ENCODE data around the gene POLR3F.
"Not testable (repeated sequence)": the region's sequence is repeated elsewhere in the genome, so short reads cannot be mapped to it uniquely, and the experiment has no call there.

The POLR3F gene, protein sequence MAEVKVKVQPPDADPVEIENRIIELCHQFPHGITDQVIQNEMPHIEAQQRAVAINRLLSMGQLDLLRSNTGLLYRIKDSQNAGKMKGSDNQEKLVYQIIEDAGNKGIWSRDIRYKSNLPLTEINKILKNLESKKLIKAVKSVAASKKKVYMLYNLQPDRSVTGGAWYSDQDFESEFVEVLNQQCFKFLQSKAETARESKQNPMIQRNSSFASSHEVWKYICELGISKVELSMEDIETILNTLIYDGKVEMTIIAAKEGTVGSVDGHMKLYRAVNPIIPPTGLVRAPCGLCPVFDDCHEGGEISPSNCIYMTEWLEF

DNA sequence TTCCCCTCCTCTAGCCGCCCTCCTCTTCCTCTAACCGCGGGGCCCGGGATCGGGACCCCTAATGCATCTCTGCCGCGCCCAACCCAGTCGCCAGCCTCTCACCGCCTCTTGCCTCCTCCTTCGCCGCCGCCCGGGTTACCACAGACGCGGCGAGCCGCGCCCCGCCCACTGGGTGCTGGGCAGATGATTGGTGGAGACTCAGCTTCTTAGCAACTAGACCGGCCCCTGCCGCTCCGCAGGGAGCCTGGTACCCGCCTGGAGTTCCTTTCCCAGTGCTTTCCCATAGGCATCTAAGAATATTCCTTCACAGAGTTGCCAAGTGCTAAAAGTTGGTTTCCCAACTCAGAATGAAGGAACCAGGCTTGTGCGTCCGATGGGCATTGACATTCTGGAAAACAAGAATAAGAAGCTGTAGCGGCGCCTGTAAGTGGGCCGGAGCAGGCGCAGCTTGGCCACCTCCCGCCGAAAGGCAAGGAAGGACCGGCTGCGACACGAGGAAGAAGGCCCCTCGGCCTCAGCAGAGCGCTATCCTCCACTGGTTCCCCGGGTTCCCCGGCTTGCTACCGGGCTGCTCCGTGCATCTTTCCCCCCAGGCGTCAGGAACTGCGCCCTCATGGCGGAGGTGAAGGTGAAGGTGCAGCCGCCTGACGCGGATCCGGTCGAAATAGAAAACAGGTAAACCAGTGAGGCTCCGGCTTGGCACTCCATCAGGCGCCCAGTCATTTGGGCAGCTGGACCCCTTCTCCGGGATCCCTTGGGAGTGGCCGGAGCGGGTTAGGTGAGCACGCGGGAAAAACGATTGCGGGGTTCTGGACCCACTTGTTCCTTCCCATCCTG, at the start of gene POLR3F, which contains the start of gene DZANK1:
POLR3F (plus strand) TSS at position 497 of the 837 bp plus-strand sequence; CDS start at position 614, 117 bp downstream.
DZANK1 (minus strand) TSS at position 137 of the 837 bp plus-strand sequence. CDS start 1,672 bp downstream, outside the sequence.
- peak; percentile 96 for DNase-seq

DNA sequence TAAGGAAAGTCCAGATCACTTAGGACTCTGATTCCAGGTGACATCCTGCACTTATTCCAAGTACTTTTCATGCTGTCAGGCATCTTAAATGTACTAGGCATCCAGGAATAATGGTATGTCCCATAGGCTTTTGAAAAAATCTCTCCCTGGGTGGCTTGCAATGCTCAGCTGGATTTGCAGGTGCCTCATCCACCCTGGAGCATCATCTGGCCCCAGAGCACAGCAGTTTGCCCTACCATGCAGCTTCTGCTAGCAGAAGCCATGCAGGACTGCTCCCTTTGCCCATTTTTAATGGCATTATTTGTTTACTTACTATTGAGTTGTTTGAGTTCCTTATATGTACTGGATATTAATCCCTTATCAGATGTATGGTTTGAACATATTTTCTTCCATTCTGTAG, 45.6 kb upstream of the POLR3F start:
- no peak for DNase-seq

DNA sequence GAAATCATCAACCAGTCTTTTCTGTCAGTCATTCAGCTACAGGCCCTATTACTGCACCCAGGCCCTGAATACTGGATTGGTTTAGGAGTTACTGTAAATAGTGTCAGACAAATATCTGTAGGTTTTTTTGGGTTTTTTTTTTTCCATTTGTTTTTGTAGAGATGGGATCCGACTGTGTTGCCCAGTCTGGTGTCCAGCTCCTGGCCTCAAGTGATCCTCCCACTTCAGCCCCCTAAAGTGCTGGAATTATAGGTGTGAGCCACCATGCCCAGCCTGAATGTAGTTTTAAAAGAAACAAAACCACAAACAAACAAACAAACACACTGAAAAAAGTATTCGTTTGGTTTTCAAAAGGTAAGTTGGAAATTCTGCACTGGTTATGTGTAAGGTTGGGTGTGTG, 40.0 kb upstream of the POLR3F start:
- no peak for DNase-seq

DNA sequence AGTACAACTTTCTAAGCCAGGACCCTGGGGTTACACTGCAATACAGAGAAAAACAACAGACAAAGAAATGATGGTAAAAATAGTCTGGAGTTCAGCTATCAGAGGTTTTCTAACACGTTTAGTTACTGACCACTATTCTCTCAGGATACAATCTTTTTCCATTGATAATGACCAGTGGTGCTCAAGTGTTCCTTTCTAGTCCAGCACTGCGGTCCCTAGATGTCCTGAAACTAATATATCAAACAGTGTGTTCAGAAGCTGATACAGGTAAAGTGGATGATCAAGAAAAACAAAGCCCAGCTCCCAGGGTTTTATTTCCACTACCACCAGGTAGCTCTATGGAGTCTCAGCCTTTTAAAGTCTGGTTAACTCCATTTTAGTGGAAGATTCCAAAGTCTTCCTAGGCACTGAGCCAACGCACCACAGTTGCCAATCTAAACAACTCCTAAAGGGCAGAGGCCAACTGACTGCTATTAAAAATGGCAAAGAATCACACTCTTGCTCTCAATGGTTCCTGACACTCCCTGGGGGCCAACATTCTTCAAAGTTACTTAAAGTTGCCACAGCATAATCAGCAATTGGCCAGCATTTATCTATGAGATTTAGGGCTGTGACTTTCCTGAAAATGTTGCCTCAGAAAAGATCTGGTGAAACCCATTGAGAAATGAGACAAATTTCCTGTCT, 38.6 kb upstream of the POLR3F start:
- DNase-seq: peak; percentile 8

DNA sequence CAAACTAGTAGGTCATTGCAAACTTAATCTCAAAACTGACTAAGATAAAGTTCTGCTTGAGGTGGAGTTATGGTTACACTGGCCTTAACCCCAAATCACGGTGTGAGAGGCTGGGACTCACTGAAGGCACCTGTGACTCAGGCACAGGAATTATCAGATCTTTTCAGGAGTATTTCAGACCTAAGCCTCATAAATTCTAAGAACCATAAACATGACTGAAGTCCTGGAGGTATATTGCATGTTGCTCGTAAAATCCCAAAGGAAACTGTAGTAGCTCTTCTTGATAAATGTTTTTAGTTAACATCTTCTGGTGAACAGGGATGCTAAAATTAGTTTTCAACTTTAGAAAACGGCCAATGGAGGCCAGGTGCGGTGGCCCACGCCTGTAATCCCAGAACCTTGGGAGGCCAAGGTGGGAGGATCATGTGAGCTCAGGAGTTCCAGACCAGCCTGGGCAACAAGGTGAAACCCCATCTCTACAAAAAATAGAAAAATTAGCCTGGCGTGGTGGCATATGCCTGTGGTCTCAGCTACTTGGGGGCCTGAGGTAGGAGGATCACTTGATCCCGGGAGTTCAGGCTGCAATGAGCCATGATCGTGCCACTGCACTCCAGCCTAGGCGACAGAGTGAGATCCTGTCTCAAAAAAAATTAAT, 36.9 kb upstream of the POLR3F start:
- DNase-seq: no peak

DNA sequence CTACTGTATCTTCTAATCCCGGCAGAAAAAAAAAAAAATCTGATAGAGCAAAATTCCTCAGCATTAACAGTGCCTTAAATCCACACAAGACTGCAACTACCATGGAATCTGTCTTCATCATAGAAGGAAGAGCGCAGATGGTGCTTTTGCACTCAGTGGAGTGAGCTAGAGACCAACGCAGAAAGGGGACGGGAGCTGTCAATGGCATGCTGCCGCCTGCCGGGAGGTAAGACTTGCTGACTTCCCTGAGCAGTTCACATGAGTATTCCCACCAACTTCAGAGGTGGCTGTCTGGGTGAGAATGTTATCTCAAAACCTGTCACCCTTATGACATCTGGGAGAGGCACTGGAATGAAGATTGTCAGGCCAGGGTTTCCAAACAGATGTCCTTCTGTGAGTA, 36.0 kb upstream of the POLR3F start:
- DNase-seq: no peak

DNA sequence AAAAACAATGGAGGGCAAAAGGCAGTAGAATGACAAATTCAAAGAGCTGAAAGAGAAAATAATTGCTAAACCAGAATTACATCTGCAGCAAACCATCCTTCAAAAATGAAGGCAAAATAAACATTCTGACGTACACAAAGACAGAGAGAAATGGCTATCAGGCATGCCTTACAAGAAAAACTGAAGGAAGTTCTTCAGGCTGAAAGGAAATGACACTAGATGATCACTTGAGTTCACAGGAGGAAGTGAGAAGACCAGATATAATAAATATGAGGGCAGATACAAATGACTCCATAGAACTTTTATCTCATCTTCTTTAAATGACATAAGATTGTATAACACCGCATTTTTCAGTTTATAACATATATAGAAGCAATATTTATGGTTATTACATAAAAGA, 30.3 kb upstream of the POLR3F start:
- DNase-seq: no peak

DNA sequence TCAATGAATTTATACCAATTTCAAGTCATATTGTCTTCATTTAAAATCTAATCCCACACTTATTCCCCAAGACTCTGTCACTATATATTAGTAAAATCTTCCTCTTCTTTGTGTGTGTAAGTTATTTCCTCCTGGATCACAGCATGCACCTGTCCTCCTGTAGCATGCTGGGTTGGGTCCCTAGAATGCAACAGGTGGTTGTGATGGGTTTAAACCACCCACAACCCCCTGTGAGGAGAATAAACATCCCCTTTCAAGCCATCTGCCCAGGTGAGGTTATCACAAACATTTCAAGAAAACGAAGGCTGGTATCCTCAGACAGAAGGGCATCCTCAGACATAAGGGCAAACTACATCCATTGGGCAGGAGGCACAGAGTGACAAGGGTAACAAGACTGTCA, 26.8 kb upstream of the POLR3F start:
- no peak for DNase-seq

DNA sequence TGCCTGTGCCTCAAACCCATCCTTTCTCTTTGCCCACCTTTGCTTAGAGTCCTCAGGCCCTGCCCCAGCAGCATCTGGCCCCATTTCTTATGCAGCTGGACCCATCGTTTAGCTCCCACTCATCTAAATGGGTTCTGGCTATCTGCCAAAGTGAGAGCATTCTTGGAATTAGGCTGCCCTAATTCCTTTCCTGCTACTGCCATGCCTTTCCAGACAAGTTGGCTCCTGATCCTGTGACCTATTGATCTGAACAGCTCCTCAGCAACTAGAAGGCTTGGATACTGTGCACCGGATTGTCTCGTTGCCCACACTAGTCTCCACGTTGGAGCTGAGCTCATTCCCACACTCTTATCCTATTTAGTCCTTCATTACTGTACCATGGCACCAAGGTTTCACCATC, 23.3 kb upstream of the POLR3F start:
- DNase-seq: peak; percentile 41

DNA sequence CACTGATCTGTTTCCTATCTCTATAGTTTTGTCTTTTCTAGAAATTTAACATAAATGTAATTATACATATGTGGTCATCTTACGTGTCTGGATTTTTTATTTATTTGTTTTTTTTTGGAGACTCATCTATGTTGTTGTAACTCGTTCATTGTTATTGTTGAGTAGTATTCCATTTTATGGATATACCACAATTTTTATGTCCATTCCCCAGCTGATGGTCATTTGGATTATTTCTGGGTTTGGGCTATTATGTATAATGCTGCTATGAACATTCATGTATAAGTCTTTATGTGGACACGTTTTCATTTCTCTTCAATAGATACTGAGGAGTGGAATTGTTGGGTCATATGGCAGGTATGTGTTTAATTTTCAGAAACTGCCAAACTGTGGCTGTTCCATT, 10.6 kb upstream of the POLR3F start:
- DNase-seq: no peak

DNA sequence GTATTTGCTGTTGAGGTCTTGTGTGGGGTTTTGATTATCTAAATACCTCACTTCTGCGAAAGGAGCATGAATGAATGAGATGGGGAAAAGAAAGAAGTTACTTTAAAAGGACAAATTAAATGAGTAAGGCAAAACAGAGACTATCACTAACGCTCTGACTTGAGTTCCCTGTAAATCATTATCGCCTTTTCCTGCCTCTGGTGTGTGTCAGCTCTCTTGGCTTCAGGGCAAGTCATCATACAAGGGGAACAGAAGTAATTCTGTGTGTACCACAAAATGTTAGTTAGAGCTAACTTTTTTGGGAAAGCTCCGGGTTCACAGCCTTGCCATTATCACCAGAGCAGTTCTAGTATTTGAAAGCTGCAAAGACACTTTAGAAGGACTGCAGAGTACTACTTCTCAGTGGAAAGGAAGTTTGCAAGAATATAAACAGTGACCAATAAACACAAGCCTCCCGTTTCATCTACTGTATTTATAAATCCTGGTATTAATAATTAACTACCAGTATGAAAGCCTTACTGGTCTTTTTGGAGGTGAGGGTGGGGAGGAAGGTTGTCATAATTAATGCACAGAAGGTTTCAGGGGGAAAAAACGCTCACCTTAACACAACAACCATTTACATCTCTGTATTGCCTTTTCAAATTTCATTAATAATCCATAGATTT, 1.5 kb upstream of the POLR3F start:
- DNase-seq: no peak

DNA sequence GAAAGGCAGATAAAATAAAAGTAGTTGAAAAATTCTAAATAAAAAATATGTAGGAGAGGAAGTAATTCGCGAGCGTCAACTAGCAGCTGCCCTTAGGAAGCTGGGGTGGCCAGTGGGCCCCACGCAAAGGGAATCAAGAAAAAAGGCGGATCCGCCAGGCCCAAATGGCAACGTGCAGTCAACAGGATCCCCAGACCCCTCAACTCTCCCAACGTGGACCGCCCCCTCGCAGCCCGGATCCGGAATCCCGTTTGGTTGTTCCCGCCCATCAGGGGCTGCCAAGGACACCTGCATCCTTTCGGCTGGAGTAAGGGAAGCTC, 656 bp upstream of the POLR3F start:
- DNase-seq: no peak

DNA sequence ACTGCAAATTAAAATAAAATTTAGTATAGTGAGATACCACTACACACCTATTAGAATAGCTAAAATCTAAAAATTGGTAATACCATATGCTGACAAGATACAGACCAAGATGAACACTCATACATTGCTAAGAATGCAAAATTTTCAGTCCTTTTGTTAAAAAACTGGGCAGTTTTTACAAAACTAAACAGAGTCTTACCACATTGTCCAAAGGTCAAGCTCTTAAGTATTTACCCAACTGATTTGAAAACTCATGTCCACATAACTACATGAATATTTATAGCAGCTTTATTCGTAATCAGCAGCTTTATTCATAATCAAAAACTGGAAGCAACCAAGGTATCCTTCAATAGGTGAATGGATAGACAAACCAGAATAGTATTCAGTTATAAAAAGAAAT, 10.0 kb downstream of the POLR3F start:
- DNase-seq: no peak

DNA sequence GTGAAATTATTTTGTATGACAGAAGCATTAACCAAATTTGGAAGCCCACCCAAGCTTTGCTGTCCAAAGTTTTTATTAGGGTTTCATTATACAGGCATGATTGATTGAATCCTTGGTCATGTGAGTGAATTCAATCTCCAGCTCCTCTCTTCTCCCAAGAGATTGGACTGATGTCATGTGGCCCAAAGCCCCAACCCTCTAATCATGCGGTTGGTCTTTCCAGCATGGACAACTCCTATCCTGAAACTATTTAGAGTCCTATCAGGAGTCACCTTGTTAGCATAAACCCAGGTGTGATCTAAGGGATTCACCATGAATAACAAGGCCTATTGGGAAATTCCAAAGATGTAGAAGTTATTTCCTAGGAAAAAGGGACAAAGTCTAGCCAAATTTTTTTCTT, 10.6 kb downstream of the POLR3F start:
- DNase-seq: no peak

DNA sequence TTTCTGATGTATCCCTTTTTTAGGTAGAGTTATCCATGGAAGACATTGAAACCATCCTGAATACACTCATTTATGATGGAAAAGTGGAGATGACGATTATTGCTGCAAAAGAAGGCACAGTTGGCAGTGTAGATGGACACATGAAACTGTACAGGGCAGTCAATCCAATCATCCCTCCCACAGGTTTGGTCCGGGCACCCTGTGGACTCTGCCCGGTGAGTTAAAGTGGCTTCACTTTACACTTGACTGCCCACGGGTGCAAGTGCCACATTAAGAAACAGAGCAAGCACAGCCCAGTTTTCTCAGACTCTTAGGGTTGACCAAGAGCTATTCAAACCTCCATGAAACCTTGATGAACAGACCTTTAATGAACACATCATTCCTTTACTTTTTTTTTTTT, 14.4 kb downstream of the POLR3F start:
- no peak for DNase-seq

DNA sequence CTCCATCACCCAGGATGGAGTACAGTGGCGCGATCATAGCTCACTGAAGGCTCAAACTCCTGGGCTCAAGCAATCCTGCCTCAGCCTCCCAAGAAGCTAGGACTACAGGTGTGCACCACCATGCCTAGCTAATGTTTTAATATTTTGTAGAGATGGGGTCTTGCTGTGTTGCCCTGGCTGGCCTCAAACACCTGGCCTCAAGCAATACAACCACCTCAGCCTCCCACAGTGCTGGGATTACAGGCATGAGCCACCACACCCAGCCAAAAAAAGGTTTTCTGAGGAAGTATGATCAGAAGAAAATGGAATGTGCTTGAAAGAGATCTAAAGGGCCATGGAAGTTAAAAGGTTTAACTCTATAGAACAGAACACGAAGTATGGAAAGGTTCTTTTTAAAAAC, 21.1 kb downstream of the POLR3F start:
- no peak for DNase-seq

DNA sequence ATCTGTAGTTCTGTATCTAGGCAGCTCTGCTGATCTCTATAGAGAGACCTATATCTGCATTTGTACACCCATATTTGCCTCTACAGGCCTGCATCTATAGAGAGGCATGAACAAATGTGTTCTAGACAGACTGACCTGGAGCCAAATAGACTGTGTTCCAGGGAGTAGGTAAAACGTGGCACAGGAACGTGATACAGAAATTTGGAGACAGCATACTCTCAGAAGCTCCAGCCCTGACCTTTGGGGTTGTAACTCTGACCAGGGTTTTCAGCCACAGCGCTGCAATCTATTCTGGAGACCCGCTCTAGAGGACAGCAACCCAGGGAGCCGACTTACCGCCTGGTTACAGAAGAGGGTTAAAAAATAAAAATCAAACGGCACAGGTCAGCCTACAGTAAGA, 28.9 kb downstream of the POLR3F start:
- no peak for DNase-seq

DNA sequence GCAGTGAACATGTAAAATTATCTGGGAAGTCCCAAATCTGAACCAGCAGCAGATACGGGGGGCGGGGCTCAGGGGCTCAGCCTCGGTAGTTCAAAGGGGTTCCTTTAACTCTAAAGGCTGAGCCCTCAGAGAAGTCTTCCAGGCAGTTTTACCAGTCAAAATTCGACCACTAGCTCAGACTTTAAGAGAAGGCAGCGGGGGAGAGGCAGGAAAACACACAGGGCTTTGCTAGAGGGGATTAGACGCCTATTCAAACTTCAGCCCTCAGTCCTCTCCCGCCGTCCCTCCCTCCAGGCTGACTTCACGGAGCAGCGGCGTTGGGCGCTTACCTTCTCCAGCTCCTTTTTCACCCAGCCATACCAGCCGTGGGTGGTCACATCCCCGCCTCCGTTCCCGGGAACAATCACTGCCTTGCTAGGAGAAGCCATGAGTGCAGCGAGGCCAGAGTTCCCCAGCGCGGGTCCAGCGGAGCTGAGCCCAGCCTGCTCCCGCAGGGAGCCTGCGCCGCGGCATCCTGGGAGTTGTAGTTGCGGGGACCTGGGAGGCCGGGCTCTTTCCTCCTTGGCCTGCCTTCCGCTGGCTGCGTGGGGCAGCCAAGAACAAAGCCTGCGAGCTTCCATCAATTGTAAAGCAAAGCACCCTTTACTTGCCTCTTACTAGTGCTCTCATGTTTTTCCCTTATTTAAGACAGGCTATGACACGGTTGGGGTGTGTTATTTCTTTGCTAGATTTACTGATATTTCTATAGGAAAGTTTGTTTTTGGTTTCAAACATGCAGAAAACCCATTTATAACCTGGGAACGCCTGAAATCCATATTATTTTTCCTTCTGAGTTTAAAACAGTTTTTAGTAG, 29.8 kb downstream of the POLR3F start, which contains the start of gene RBBP9:
RBBP9 (minus strand) TSS at position 486 of the 853 bp plus-strand sequence; CDS start at position 428, 58 bp downstream.
- peak; percentile 81 for DNase-seq

DNA sequence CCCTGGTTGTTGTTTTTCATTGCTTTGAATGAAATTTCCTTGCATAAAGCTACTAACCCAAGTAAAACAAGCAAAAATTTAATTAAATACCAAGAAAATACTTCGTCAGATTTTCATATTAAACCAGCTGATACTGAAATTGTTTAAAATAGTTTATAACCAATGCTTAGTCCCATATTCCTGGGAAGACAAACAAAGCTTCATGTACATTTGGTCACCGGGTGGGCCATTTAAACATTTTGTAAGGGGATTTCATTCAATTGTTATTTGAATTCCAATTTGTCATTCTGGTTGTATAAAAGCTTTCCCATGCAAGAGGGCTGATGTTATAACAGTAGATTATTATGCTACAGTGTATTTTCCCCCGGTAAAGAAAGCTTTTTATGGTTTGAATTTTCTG, 30.4 kb downstream of the POLR3F start:
- no peak for DNase-seq

DNA sequence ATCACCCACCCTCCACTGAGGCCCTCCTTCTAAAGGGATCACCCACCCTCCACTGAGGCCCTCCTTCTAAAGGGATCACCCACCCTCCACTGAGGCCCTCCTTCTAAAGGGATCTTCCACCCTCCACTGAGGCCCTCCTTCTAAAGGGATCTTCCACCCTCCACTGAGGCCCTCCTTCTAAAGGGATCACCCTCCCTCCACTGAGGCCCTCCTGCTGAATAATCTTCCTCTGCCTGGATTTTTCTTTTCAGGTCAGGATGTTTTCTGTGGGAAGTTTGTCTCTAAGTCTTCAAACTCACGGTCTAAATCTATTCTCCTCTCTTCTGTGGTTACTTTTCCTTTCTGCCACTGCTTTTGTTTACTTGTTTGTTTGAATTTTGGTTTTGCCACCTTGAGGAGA, 34.5 kb downstream of the POLR3F start:
- not testable (repeated sequence) for DNase-seq

DNA sequence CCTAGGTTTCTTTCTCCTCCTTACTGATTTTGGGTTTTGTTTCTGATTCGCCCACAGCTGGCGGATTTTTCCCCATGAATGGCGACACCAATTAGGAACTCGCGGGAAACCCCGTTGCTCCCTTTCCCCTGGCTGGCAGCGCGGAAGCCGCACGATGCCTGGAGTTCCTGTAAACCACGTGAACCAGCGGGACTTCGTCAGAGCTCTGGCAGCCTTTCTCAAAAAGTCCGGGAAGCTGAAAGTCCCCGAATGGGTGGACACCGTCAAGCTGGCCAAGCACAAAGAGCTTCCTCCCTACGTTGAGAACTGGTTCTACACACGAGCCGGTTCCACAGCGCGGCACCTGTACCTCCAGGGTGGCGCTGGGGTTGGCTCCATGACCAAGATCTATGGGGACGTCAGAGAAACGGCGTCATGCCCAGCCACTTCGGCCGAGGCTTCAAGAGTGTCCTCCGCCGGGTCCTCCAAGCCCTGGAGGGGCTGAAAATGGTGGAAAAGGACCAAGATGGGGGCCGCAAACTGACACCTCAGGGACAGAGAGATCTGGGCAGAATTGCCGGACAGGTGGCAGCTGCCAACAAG, 37.4 kb downstream of the POLR3F start:
- peak; percentile 17 for DNase-seq

Measured in fibroblast of skin of right biceps (primary cell).